Upper lobe of left lung (tissue), 4 donors: ENCODE measurements around the gene CCT4.

ENCODE experiments used
- EP300 ChIP-seq, 4 donors: sonication (generic); formaldehyde crosslinking; IDR thresholded peaks; one replicate each; pipeline ENCODE4 v1.5.1; 2017; ENCODE audit warnings: antibody characterized with exemption in 4 of 4, control low read depth in 2 of 4
- POLR2A ChIP-seq, 4 donors: fragments of 450-650 bp; IDR thresholded peaks; one replicate each; pipeline ENCODE4 v1.5.1; 2016 to 2017; ENCODE audit warnings: antibody characterized with exemption in 4 of 4, mild to moderate bottlenecking in 2 of 4
- POLR2AphosphoS5 ChIP-seq, 2 donors: sonication (generic); formaldehyde crosslinking; IDR thresholded peaks; one replicate each; pipeline ENCODE4 v1.5.1; 2017; ENCODE audit warnings: antibody characterized with exemption in 2 of 2
- TF ChIP-seq, protein P1 (sequence below), 6 experiments: fragments of 450-650 bp in 4 of 6; fragments of 200-600 bp in 2 of 6; sonication (generic) in 2 of 6; IDR thresholded peaks; one replicate each; pipeline ENCODE4 v1.5.1; 2016 to 2019; ENCODE audit warnings: antibody characterized with exemption in 6 of 6

- TF ChIP-seq, protein P1, sequence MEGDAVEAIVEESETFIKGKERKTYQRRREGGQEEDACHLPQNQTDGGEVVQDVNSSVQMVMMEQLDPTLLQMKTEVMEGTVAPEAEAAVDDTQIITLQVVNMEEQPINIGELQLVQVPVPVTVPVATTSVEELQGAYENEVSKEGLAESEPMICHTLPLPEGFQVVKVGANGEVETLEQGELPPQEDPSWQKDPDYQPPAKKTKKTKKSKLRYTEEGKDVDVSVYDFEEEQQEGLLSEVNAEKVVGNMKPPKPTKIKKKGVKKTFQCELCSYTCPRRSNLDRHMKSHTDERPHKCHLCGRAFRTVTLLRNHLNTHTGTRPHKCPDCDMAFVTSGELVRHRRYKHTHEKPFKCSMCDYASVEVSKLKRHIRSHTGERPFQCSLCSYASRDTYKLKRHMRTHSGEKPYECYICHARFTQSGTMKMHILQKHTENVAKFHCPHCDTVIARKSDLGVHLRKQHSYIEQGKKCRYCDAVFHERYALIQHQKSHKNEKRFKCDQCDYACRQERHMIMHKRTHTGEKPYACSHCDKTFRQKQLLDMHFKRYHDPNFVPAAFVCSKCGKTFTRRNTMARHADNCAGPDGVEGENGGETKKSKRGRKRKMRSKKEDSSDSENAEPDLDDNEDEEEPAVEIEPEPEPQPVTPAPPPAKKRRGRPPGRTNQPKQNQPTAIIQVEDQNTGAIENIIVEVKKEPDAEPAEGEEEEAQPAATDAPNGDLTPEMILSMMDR (IDR thresholded peaks at IDR 0.05) = no peak
- no peak for TF ChIP-seq EP300 (IDR thresholded peaks at IDR 0.05)
- TF ChIP-seq POLR2A (IDR thresholded peaks at IDR 0.05) = no peak
- no peak for TF ChIP-seq POLR2AphosphoS5 (IDR thresholded peaks at IDR 0.05)
Observed at GRCh38 chr2:61924895-61925663, 36.6 kb upstream of the CCT4 start.
